ENCODE data around the gene XRCC2. TPM values are rescaled to one million over a fixed set of nuclear protein-coding genes. Genes with fewer than 3 reads are reported as not detected.

The XRCC2 gene
- polyA plus RNA-seq, 1 of the 3 experiments (the other 2 are of a cell fraction), result 3.1 TPM

DNA sequence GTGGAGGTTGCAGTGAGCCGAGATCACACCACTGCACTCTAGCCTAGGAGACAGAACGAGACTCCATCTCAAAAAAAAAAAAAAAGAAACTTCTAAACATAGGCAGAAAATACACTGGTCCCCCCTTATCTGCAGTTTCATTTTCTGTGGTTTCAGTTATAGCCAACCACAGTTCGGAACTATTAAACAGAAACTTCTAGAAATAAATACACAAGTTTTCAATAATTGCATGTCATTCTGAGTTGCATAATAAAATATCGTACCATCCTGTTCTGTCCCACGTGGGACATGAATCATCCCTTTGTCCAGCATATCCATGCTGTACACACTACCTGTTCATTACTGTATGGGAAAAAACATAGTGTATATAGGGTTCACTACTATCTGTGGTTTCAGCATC is 8.0 kb downstream of the XRCC2 start:
- no peaks in the 10 kb centered on the region for H3K27me3 ChIP-seq (ENCODE audit: insufficient read depth)
- 93% methylated on average over 5 of the region's 5 CpGs for WGBS (ENCODE audit: low lambda C conversion rate)
- peaks cover 0 to 4% of the 10 kb centered on the region in 2 experiments for H3K36me3 ChIP-seq (replicated peaks in 1 of 2; ENCODE audit: control insufficient read depth in 1 of 2, insufficient read depth in 2 of 2, low read length in 1 of 2)
- ChIA-PET POLR2A (no interaction called here), CTCF (no interaction called here)
- H2AFZ ChIP-seq (ENCODE audit: low read depth), result no peak overlapping the region
- H3F3A ChIP-seq (replicated peaks; ENCODE audit: insufficient read depth), result peaks cover 6% of the 10 kb centered on the region
- peaks cover 95% of the 10 kb centered on the region for H3K79me2 ChIP-seq (ENCODE audit: insufficient read depth)
- no peak overlapping the region for H3K4me3 ChIP-seq (ENCODE audit: low read depth in 2 of 2, low read length in 1 of 2)
- TF ChIP-seq NFIC (IDR thresholded peaks at IDR 0.05; ENCODE audit: borderline replicate concordance) (no peak), POLR2AphosphoS5 (IDR thresholded peaks at IDR 0.05; ENCODE audit: low read depth, low read length) (no peak), IRF3 (IDR thresholded peaks at IDR 0.05; ENCODE audit: low read depth, low read length) (no peak), TCF12 (IDR thresholded peaks at IDR 0.05) (no peak), ZBTB33 (IDR thresholded peaks at IDR 0.05; ENCODE audit: borderline replicate concordance, low read depth) (no peak), MAX (IDR thresholded peaks at IDR 0.05; ENCODE audit: low read depth) (no peak), YY1 (IDR thresholded peaks at IDR 0.05; ENCODE audit: low read depth) (no peak), TAF1 (IDR thresholded peaks at IDR 0.05; ENCODE audit: borderline replicate concordance, low read depth, low read length) (no peak), RCOR1 (IDR thresholded peaks at IDR 0.05; ENCODE audit: low read length) (no peak), GABPA (IDR thresholded peaks at IDR 0.05; ENCODE audit: low read depth) (no peak), RFX5 (IDR thresholded peaks at IDR 0.05; ENCODE audit: low read length) (no peak), RXRA (IDR thresholded peaks at IDR 0.05; ENCODE audit: borderline replicate concordance, low read depth) (no peak), REST (IDR thresholded peaks at IDR 0.05; ENCODE audit: low read depth, low read length) (no peak), FOSL2 (IDR thresholded peaks at IDR 0.05; ENCODE audit: borderline replicate concordance, low read depth) (no peak)
- no peaks in the 10 kb centered on the region; a peak in 1 of 4 replicates for H3K4me1 ChIP-seq (ENCODE audit: control insufficient read depth in 1 of 2, insufficient read depth in 2 of 2, low read depth in 1 of 2, low read length in 1 of 2)
- H3K9me3 ChIP-seq, result no peaks in the 10 kb centered on the region
- H3K9ac ChIP-seq, result no peak overlapping the region
- H3K4me2 ChIP-seq, result no peak overlapping the region
- DNase-seq, result no peak
- no peaks in the 10 kb centered on the region for H3K9me2 ChIP-seq
- peaks cover 3% of the 10 kb centered on the region; the same call in 1 of the 2 replicates for H4K20me1 ChIP-seq (ENCODE audit: insufficient read depth)
- H3K27ac ChIP-seq (ENCODE audit: low read depth in 2 of 2, low read length in 1 of 2), result no peak overlapping the region

Data from SK-N-SH (cell line).